Trophoblast cell (in vitro differentiated cells and primary cell): ENCODE data around the gene MIOS.
A peak's percentile ranks its signal among the peaks of the same experiment; 100 is the strongest.

Experiments used
- DNase-seq, 2 donors: peaks; one replicate each; pipeline ENCODE4 v3.0.0-alpha.2; 2016
- H2AFZ ChIP-seq: 2 replicates; pipeline ENCODE4 v1.6.1; 2013; ENCODE audit warnings: low read length, moderate library complexity, mild to moderate bottlenecking; ENCODE audit not compliant: insufficient read depth, poor library complexity
- H2AK5ac ChIP-seq: 2 replicates; pipeline ENCODE4 v1.6.1; 2013; ENCODE audit warnings: mild to moderate bottlenecking, low read length
- H2BK120ac ChIP-seq: 2 replicates; pipeline ENCODE4 v1.6.1; 2013; ENCODE audit warnings: low read length, mild to moderate bottlenecking, moderate library complexity; ENCODE audit not compliant: insufficient read depth, poor library complexity
- H2BK12ac ChIP-seq: 2 replicates; pipeline ENCODE4 v1.6.1; 2013; ENCODE audit warnings: mild to moderate bottlenecking, low read length, moderate library complexity
- H2BK5ac ChIP-seq: 2 replicates; pipeline ENCODE4 v1.6.1; 2013; ENCODE audit warnings: low read length, low read depth, moderate library complexity, mild to moderate bottlenecking; ENCODE audit not compliant: poor library complexity
- H3K14ac ChIP-seq: 2 replicates; pipeline ENCODE4 v1.6.1; 2013; ENCODE audit warnings: mild to moderate bottlenecking, low read length
- H3K18ac ChIP-seq: 2 replicates; pipeline ENCODE4 v1.6.1; 2013; ENCODE audit warnings: mild to moderate bottlenecking, low read length
- H3K23ac ChIP-seq: 2 replicates; pipeline ENCODE4 v1.6.1; 2013; ENCODE audit warnings: low read length
- H3K27ac ChIP-seq: 2 replicates; pipeline ENCODE4 v1.5.1; 2013; ENCODE audit warnings: low read depth, mild to moderate bottlenecking, inconsistent platforms, low read length, moderate library complexity
- H3K27me3 ChIP-seq: 2 replicates; pipeline ENCODE4 v1.6.1; 2013; ENCODE audit warnings: inconsistent platforms, mild to moderate bottlenecking, low read length, moderate library complexity; ENCODE audit not compliant: insufficient read depth
- H3K36me3 ChIP-seq, 2 experiments: 1 replicate in 1 of 2; 2 replicates in 1 of 2; pipeline ENCODE4 v1.6.1; 2013; ENCODE audit warnings: low read length in 2 of 2, mild to moderate bottlenecking in 2 of 2, moderate library complexity in 1 of 2; ENCODE audit not compliant: insufficient read depth in 2 of 2, control insufficient read depth in 1 of 2
- H3K4ac ChIP-seq: 2 replicates; pipeline ENCODE4 v1.6.1; 2013; ENCODE audit warnings: low read depth, mild to moderate bottlenecking, low read length, moderate library complexity
- H3K4me1 ChIP-seq, 2 experiments: 1 replicate in 1 of 2; 2 replicates in 1 of 2; pipeline ENCODE4 v1.6.1; 2013; ENCODE audit warnings: low read length in 2 of 2, mild to moderate bottlenecking in 2 of 2, moderate library complexity in 1 of 2; ENCODE audit not compliant: insufficient read depth in 2 of 2, control insufficient read depth in 1 of 2
- H3K4me2 ChIP-seq: 2 replicates; pipeline ENCODE4 v1.6.1; 2013; ENCODE audit warnings: inconsistent platforms, mild to moderate bottlenecking, low read length, moderate library complexity
- H3K4me3 ChIP-seq: 2 replicates; pipeline ENCODE4 v1.5.1; 2013; ENCODE audit warnings: mild to moderate bottlenecking, low read depth, low read length, inconsistent platforms
- H3K79me1 ChIP-seq: one replicate; pipeline ENCODE4 v1.6.1; 2013; ENCODE audit warnings: low read length
- H3K79me2 ChIP-seq: 2 replicates; pipeline ENCODE4 v1.6.1; 2013; ENCODE audit warnings: low read length, mild to moderate bottlenecking; ENCODE audit not compliant: control insufficient read depth, insufficient read depth, poor library complexity
- H3K9ac ChIP-seq: 2 replicates; pipeline ENCODE4 v1.6.1; 2013; ENCODE audit warnings: mild to moderate bottlenecking, low read length
- H3K9me3 ChIP-seq: 2 replicates; pipeline ENCODE4 v1.6.1; 2013; ENCODE audit warnings: low read depth, mild to moderate bottlenecking, control low read depth, inconsistent platforms, low read length; ENCODE audit not compliant: insufficient read depth
- H4K12ac ChIP-seq: 2 replicates; pipeline ENCODE4 v1.6.1; 2013; ENCODE audit warnings: low read depth, mild to moderate bottlenecking, low read length, moderate library complexity
- H4K8ac ChIP-seq: 2 replicates; pipeline ENCODE4 v1.6.1; 2013; ENCODE audit warnings: low read depth, mild to moderate bottlenecking, low read length, moderate library complexity
- H4K91ac ChIP-seq: one replicate; pipeline ENCODE4 v1.6.1; 2013; ENCODE audit warnings: low read depth, mild to moderate bottlenecking, low read length, moderate library complexity
- WGBS: extraction: QIAGEN DNeasy Blood & Tissue Kit; methylation state at CpG from one replicate; pipeline ENCODE4 v1.1.7; 2013; ENCODE audit warnings: missing lambda C conversion rate; ENCODE audit not compliant: insufficient read length, insufficient coverage; ENCODE audit errors: extremely low coverage; 5-methylcytosine and 5-hydroxymethylcytosine counted together

MIOS gene

DNA sequence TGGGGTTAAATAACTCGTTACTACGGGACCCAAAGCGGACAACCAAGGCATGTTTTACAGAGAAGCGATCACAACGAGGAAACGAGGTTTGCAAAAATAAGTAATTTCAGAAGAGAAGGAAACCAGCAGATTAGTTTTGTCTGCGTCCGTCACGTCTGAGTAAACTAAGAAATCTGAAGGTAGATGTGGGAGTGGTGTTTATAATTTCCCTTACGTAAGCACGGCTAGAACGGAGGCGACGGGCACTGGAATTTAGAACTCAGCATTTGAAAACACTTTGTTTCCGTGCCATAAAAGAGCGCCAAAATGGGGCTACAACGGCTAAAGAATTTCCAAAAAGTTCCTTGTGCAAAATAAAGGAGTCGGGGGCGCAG is 73.2 kb downstream of the MIOS start:
- H3K18ac ChIP-seq, result no peak overlapping the region
- peak overlapping the region; percentile 65 for H3K4me2 ChIP-seq
- peak overlapping the region; percentile 38 for H3K14ac ChIP-seq
- peaks cover 0 to 5% of the 10 kb centered on the region in 2 experiments for H3K4me1 ChIP-seq
- H2BK120ac ChIP-seq, result no peak overlapping the region
- no CpG with 5 or more reads among the region's 19 CpGs for WGBS
- H2AK5ac ChIP-seq, result no peak overlapping the region
- H2BK5ac ChIP-seq, result no peak overlapping the region
- H3K27ac ChIP-seq, result no peak overlapping the region
- H4K8ac ChIP-seq, result peak overlapping the region; percentile 85
- H3K9ac ChIP-seq, result peak overlapping the region; percentile 73
- DNase-seq, result peak; percentile 33 to 64
- H4K12ac ChIP-seq, result peak overlapping the region; percentile 20
- no peaks in the 10 kb centered on the region for H3K9me3 ChIP-seq
- peak overlapping the region; percentile 23 for H4K91ac ChIP-seq
- H2AFZ ChIP-seq, result peak overlapping the region; percentile 69
- peak overlapping the region; percentile 95 for H3K4me3 ChIP-seq
- H3K23ac ChIP-seq, result no peak overlapping the region
- H3K4ac ChIP-seq, result peak overlapping the region; percentile 35
- H3K36me3 ChIP-seq, result peaks cover 2 to 3% of the 10 kb centered on the region in 2 experiments
- H3K79me2 ChIP-seq, result peaks cover 5% of the 10 kb centered on the region
- H2BK12ac ChIP-seq, result no peak overlapping the region
- H3K79me1 ChIP-seq, result peaks cover 10% of the 10 kb centered on the region
- no peaks in the 10 kb centered on the region for H3K27me3 ChIP-seq

DNA sequence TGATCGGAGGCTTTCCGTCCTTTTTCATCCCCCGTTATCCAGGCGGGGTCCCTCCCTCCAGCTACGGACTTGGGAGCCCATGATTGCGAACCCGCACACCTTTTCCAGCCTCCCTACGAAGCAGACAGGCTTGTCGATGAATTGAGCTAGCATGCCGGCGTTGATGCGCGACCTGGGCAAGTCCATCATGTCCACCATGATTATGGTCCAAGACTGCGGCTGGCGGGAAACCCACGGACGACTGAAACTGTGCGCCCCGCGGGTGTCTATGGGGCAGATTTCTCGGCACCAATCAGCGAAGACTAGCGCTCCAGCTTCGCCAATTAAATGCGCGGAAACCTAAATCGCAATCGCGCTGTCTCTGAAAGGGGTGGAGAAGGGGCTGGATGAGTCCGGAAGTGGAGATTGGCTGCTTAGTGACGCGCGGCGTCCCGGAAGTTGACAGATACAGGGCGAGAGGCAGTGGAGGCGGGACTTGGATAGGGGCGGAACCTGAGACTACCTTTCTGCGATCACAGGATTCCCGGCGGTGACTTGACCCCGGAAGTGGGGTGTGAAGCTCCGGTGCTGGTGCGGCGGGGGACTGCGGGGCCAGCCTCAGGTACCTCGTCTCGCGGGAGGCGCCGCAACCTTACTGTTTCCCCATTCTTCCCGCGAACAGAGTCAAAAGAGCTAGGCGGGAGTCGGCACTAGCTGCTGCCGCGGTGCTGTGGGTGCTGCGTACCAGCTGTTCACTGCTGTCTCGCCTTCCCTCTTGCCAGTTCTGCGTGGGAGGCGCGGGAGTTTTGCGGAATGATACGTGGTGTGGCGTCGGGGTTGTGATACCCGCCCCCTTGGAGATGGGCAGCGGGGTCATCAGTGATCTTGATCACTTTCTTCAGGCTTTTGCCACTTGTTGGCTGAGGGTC is 73.8 kb downstream of the MIOS start, which contains the start of gene UMAD1:
Gene UMAD1, plus strand, starts transcription at position 532 of the 908 bp plus-strand sequence. CDS start 32,620 bp downstream, outside the sequence.
- Histone ChIP-seq H3K4me2 (peak within 1 kb of the TSS; percentile 86), H2AK5ac (no peak within 1 kb of the TSS), H3K9me3 (no peaks in the 10 kb centered on the region), H3K18ac (peak within 1 kb of the TSS; percentile 50), H2BK5ac (peak within 1 kb of the TSS; percentile 0), H3K79me1 (peaks cover 10% of the 10 kb centered on the region), H3K4me3 (peak within 1 kb of the TSS; percentile 95), H4K91ac (peak within 1 kb of the TSS; percentile 28), H3K36me3 (peaks cover 2 to 3% of the 10 kb centered on the region in 2 experiments), H4K8ac (peak within 1 kb of the TSS; percentile 85), H2BK120ac (peak within 1 kb of the TSS; percentile 7), H4K12ac (peak within 1 kb of the TSS; percentile 20), H3K23ac (no peak within 1 kb of the TSS), H3K4ac (peak within 1 kb of the TSS; percentile 35), H2AFZ (peak within 1 kb of the TSS; percentile 69), H2BK12ac (no peak within 1 kb of the TSS), H3K27ac (peak within 1 kb of the TSS; percentile 23), H3K14ac (peak within 1 kb of the TSS; percentile 73), H3K27me3 (no peaks in the 10 kb centered on the region), H3K9ac (peak within 1 kb of the TSS; percentile 73), H3K4me1 (peaks cover 0 to 5% of the 10 kb centered on the region in 2 experiments), H3K79me2 (peaks cover 5% of the 10 kb centered on the region)
- WGBS, result no CpG with 5 or more reads among the region's 68 CpGs
- DNase-seq, result peak; percentile 99

DNA sequence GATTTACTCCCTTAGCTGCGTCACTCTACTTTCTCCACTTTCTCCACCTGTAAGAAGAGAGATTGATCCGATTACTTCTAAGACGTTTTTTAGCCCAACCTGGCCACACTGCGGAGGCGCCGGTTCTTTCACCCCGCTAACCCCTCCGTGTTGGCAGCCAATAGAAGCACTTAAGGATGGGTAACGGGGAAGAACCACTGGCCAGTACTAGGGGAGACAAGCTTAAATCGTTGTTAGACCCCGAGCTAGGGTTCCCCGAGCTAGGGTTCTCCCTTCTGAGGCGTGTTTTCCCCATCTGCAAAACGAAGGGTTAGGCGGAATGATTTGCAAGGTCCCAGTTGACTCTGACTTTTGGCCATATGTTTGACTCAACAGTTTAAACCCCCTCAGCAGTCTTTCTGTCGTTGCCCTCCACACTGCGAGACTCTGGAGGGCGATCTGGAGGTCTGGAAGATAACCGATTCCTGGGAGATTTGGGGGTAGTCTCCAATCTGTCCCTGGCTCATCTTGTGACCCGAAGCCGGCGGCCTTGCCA is 74.5 kb downstream of the MIOS start:
- H3K27me3 ChIP-seq, result no peaks in the 10 kb centered on the region
- peak overlapping the region; percentile 0 for H2BK5ac ChIP-seq
- H3K23ac ChIP-seq, result no peak overlapping the region
- peak overlapping the region; percentile 86 for H3K4me2 ChIP-seq
- H3K4ac ChIP-seq, result no peak overlapping the region
- no peaks in the 10 kb centered on the region for H3K36me3 ChIP-seq
- no peaks in the 10 kb centered on the region for H3K9me3 ChIP-seq
- H3K9ac ChIP-seq, result peak overlapping the region; percentile 39
- peak overlapping the region; percentile 20 for H2AFZ ChIP-seq
- H3K14ac ChIP-seq, result peak overlapping the region; percentile 73
- peaks cover 0 to 5% of the 10 kb centered on the region in 2 experiments for H3K4me1 ChIP-seq
- no CpG with 5 or more reads among the region's 22 CpGs for WGBS
- peak overlapping the region; percentile 28 for H4K91ac ChIP-seq
- H2AK5ac ChIP-seq, result no peak overlapping the region
- no peak overlapping the region for H2BK120ac ChIP-seq
- peak overlapping the region; percentile 19 for H3K18ac ChIP-seq
- H4K8ac ChIP-seq, result peak overlapping the region; percentile 44
- H3K4me3 ChIP-seq, result peak overlapping the region; percentile 80
- H3K79me1 ChIP-seq, result peaks cover 10% of the 10 kb centered on the region
- H3K27ac ChIP-seq, result peak overlapping the region; percentile 23
- peak in 1 of 2 donors; percentile 0 for DNase-seq
- H2BK12ac ChIP-seq, result no peak overlapping the region
- H3K79me2 ChIP-seq, result peaks cover 5% of the 10 kb centered on the region
- peak overlapping the region; percentile 6 for H4K12ac ChIP-seq

GRCh38 chr7:7642081-7642480 is 75.4 kb downstream of the MIOS start:
- peaks cover 10% of the 10 kb centered on the region for H3K79me1 ChIP-seq
- no peak overlapping the region for H2BK120ac ChIP-seq
- no peak overlapping the region for H2BK5ac ChIP-seq
- H3K14ac ChIP-seq, result no peak overlapping the region
- no peak overlapping the region for H4K91ac ChIP-seq
- H3K18ac ChIP-seq, result no peak overlapping the region
- H4K12ac ChIP-seq, result no peak overlapping the region
- no peak overlapping the region for H2AK5ac ChIP-seq
- no peak overlapping the region for H4K8ac ChIP-seq
- H3K4me2 ChIP-seq, result no peak overlapping the region
- peaks cover 0 to 5% of the 10 kb centered on the region in 2 experiments for H3K4me1 ChIP-seq
- H2AFZ ChIP-seq, result no peak overlapping the region
- H3K9ac ChIP-seq, result no peak overlapping the region
- H2BK12ac ChIP-seq, result no peak overlapping the region
- H3K36me3 ChIP-seq, result no peaks in the 10 kb centered on the region
- no CpG with 5 or more reads among the region's 6 CpGs for WGBS
- H3K27ac ChIP-seq, result no peak overlapping the region
- H3K4me3 ChIP-seq, result no peak overlapping the region
- H3K79me2 ChIP-seq, result peaks cover 5% of the 10 kb centered on the region
- H3K4ac ChIP-seq, result no peak overlapping the region
- DNase-seq, result no peak
- no peaks in the 10 kb centered on the region for H3K9me3 ChIP-seq
- H3K23ac ChIP-seq, result no peak overlapping the region
- no peaks in the 10 kb centered on the region for H3K27me3 ChIP-seq
